Tongue (tissue), 2 donors: ENCODE data around the gene SH2D4B. TPM values are rescaled to one million over a fixed set of nuclear protein-coding genes. Genes with fewer than 3 reads are reported as not detected.

Experiments used
- DNase-seq: peaks from one replicate; pipeline ENCODE4 v3.0.0-alpha.2; 2015
- total RNA-seq: library from RNA; depleted of rRNA; stranded (reverse); fragments of >200 nt; gene quantifications from one replicate; pipeline ENCODE4 v1.2.3, GENCODE V29; 2014

The SH2D4B gene
- total RNA-seq, 1 donor from 2014 or later: not detected

- DNase-seq: no peak
These were observed 153.7 kb downstream of the SH2D4B start for GRCh38 chr10:80691441-80691840.

GRCh38 chr10:80693565-80693964 is 155.9 kb downstream of the SH2D4B start:
- no peak for DNase-seq

GRCh38 chr10:80694930-80695329 is 157.2 kb downstream of the SH2D4B start:
- DNase-seq: no peak

Other genes starting within 250 kb of the SH2D4B start
- gene MAT1A, start 248.2 kb upstream of the SH2D4B start, total RNA-seq: 0.31 TPM
- not detected for gene DYDC1, start 181.1 kb upstream of the SH2D4B start, total RNA-seq
- not detected for gene DYDC2, start 181.1 kb upstream of the SH2D4B start, total RNA-seq
- 91.7 TPM for gene PRXL2A, start 129.4 kb upstream of the SH2D4B start, total RNA-seq
- gene TSPAN14, start 83.6 kb upstream of the SH2D4B start, total RNA-seq: 40.5 TPM